Hepatic stellate cell (primary cell): ENCODE results near the gene SCG5.

Experiments
- DNase-seq: peaks from one replicate; pipeline ENCODE4 v3.0.0; 2011; ENCODE audit warnings: low spot score

Gene SCG5

GRCh38 chr15:32659340-32660155, 18.0 kb downstream of the SCG5 start:
- peak; percentile 93 for DNase-seq

- DNase-seq: no peak
Observed at GRCh38 chr15:32663671-32664070, 22.2 kb downstream of the SCG5 start.

GRCh38 chr15:32664796-32665195, 23.3 kb downstream of the SCG5 start:
- DNase-seq: no peak

- DNase-seq: no peak
Observed at GRCh38 chr15:32667321-32667720, 25.8 kb downstream of the SCG5 start.

DNA sequence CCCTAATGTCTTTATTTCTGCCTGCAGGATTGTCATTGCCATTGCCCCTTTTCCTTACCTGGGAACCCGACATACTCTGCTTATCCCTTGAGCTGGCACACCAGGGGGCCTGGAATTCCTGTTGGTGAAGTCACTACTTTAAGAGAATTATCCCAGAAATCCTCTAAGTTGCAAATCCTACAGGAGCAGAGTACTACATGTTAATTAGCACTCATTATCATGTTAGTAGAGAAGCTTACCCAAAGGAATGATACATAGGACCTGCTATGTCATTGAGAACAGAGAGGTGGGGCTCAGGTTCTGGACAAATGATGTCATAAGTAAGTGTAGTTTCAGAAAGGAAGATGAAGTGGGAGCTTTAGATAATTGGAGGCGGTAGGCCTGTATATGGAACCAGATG, 27.4 kb downstream of the SCG5 start:
- no peak for DNase-seq

GRCh38 chr15:32669896-32670611, 28.5 kb downstream of the SCG5 start:
- no peak for DNase-seq

- DNase-seq: no peak
Observed at GRCh38 chr15:32670623-32671022, 29.1 kb downstream of the SCG5 start.

GRCh38 chr15:32671339-32672325, 30.1 kb downstream of the SCG5 start:
- no peak for DNase-seq

GRCh38 chr15:32674681-32675080, 33.2 kb downstream of the SCG5 start:
- no peak for DNase-seq

GRCh38 chr15:32675466-32675865, 34.0 kb downstream of the SCG5 start:
- DNase-seq: no peak

- DNase-seq: no peak
Observed at GRCh38 chr15:32676169-32676568, 34.7 kb downstream of the SCG5 start.

GRCh38 chr15:32677238-32677750, 35.8 kb downstream of the SCG5 start:
- DNase-seq: no peak

DNA sequence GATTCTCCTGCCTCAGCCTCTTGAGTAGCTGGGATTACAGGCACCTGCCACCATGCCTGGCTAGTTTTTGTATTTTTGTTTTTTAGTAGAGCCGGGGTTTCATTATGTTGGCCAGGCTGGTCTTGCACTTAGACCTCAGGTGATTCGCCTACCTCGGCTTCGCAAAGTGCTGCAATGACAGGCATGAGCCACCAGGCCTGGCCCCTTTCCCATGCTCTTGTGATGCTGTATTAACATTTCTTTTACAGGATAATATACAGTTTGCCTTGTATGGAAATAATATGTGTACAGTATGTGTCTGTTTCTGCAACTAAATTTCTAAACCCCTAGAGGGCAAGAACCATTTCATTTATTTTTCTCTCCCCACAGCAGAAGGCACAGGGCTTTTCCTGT, 37.8 kb downstream of the SCG5 start:
- no peak for DNase-seq

- DNase-seq: peak; percentile 85
Observed at GRCh38 chr15:32682569-32682968, 41.1 kb downstream of the SCG5 start.

DNA sequence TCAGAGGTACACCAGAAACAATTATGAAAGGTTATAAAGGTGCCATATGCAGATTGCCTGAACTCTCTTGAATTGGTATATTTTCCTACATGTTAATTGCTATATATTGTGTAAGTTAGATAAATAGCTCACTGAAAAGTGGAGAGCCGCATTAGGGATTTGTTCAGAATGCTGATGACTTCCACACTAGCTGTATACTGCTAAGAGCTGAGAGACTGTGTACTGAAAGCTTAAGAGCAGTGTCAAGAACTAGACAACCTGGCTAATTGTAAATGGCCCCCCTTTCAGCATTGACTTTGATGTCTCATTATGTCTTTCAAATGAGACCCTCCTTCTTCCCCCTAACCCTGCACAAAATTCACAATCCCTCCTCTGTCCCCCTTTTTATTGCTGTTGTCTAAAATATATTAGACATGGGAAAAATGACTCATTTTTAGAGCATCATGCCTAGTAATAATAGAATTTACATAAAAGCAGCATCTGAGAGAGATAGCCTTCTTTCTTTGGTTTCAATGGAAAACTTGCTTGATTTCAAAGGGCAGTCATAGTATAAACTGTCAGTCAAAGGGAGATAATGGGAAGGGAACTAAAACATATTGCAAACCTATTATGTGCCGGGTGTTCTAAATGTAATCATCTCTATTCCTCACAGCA, 41.6 kb downstream of the SCG5 start:
- no peak for DNase-seq

DNA sequence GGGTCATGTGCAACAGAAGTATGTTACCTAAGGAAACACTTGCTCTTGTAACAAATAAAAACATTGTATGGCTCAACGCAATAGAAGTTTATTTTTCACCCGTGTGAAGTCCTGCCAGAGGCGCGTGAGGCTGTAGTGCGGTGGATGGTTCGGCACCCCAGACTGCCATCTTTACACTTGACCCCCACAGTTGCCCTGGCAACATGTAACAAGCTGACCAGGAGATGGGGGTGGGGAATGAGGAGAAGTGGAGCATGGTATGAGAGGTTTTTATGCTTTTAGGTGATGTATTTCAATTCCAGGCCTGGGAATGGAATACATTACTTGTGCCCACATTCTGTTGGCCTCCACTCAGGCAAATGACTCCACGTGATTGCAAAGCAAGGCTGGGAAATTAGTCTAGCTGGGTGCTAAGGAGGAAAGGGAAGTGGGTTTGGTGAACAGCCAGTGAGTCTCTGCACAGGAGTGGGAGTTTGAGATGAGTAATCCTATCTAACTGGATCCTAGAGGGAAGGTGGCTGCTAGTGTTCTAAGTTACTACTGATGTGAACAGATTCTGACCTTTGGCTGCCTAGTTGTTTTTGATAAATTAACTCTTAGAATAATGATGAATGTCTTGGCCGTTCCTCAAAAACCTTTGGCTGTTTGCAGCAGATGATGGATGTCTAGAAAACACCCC, 42.5 kb downstream of the SCG5 start:
- peak; percentile 72 for DNase-seq

- DNase-seq: no peak
Observed at GRCh38 chr15:32685576-32685975, 44.1 kb downstream of the SCG5 start.

DNA sequence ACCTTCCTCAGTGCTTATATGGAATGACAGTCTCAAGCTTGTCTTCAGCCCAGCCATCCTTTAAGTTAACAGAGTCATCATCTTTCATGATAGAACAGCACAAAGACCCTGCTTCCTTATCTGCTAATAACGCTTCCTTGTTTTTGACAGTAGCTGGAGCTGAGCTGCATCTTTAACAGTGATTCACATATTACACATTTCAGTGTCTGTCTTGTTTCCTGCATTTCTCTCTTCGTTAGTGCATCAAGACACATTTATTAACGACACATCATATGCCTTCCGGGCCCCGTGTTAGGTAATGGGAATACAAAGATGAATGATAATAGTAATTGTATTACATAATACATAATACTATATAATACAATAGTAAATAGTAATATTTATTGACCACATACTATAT, 46.0 kb downstream of the SCG5 start:
- DNase-seq: no peak

- DNase-seq: no peak
Observed at GRCh38 chr15:32688151-32688639, 46.7 kb downstream of the SCG5 start.

DNA sequence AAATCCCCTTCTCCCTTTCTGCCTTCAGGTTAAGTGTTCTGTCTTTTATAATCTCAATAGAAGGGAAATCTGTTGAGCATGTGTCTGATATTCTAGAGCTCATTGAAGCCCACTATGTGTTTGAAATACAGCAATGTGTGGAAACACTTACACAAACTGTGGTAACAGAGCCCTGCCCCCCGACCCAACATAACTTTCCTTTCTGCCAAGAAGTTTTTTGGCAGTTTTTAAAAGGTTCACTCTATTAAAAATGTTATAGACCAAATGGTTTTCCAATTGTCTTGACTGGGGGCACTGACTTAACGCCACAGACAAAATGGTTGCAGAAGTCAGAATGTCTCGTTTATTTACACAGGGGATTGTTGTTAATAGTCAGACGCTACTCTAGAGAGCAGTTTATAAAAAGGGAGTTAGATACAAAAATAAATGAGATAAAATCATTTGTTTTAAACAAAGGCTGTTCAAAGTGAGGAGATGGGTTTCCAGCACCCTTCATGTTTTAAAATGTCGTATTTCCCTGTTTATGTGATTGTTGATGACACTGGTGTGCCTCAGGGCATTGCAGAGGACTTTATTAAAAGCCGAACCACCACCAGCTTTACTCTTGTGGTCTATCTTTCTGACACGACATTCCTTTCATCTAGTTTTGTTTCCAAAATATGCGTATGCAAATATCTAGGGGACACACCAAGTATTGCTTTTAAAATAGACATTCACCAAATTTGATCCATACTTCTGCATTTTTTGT, 49.6 kb downstream of the SCG5 start:
- no peak for DNase-seq
